GM04503 (cell line): ENCODE measurements around the gene OVOL1.

Experiments used
- DNase-seq: peaks from one replicate; pipeline ENCODE4 v3.0.0-alpha.2; 2012; ENCODE audit warnings: low read depth

OVOL1 gene

GRCh38 chr11:65791719-65792213 lies 4.9 kb downstream of the OVOL1 start:
- DNase-seq = no peak

DNA sequence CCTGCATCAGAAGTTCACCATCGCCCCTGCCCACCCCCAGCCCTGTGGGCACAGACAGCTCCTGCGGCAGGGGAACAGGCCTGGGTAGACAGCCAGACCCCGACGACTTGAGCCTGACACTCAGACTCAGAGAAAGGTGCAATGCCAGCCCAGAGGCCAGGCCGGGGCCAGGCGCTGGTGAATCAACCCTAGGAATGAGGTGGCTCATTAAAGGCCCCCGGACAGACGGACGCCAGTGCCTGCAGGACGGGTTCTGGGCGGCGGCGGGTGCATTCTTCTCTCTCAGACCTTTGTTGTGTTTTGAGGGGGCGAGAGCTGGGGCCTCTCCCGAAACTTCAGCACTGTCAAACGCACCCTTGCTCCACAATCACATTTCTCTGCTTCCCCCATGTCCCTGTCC lies 5.6 kb downstream of the OVOL1 start:
- DNase-seq = no peak

- DNase-seq = no peak
These were observed 6.3 kb downstream of the OVOL1 start for GRCh38 chr11:65793144-65793581.

GRCh38 chr11:65793625-65794400 lies 7.0 kb downstream of the OVOL1 start:
- no peak for DNase-seq

DNA sequence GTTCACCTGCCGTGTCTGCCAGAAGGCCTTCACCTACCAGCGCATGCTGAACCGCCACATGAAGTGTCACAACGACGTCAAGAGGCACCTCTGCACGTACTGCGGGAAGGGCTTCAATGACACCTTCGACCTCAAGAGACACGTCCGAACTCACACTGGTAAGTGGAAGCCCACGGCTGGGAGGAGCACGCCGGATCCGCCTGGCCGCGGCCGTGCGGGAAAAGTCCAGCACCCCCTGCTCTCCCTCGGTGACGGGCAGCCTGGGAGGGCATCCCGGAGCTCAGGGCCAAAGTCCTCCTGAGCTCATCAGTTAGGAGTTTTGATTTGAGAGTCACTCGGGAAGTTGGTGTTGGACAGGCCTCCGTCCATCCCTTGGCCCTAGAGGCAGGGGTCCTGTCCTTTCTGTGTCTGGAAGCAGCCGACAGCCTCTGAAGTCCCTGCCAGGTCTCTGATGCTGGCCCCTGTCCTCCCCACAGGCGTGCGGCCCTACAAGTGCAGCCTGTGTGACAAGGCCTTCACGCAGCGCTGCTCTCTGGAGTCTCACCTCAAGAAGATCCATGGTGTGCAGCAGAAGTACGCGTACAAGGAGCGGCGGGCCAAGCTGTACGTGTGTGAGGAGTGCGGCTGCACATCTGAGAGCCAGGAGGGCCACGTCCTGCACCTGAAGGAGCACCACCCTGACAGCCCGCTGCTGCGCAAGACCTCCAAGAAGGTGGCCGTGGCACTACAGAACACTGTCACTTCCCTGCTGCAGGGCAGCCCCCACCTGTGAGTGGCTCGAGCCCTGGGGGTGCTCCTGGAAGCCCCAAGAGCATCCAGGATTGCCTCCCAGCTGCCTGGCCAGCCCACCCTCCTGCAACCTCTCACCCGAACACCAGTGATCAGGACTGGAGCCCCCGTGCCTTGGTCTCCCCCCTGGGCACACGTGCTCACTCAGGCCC lies 8.0 kb downstream of the OVOL1 start:
- DNase-seq = no peak

- DNase-seq = no peak
These were observed 10.1 kb downstream of the OVOL1 start for GRCh38 chr11:65796726-65797601.

DNA sequence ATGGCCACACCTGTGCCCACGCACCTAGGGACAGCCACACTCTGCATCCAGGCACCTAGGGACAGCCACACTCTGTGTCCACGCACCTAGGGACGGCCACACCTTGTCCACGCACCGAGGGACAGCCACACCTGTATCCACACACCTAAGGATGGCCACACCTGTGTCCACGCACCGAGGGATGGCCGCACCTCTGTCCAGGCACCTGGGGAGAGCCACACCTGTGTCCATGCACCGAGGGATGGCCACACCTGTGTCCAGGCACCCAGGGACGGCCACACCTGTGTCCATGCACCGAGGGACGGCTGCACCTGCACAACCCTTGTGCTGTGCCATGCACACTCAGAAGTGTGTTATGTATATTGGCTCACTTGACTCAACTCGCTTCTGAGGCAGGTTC lies 10.8 kb downstream of the OVOL1 start:
- DNase-seq = no peak

- no peak for DNase-seq
These were observed 12.0 kb downstream of the OVOL1 start for GRCh38 chr11:65798882-65799281.

GRCh38 chr11:65801153-65801987 lies 14.5 kb downstream of the OVOL1 start:
- DNase-seq = no peak

DNA sequence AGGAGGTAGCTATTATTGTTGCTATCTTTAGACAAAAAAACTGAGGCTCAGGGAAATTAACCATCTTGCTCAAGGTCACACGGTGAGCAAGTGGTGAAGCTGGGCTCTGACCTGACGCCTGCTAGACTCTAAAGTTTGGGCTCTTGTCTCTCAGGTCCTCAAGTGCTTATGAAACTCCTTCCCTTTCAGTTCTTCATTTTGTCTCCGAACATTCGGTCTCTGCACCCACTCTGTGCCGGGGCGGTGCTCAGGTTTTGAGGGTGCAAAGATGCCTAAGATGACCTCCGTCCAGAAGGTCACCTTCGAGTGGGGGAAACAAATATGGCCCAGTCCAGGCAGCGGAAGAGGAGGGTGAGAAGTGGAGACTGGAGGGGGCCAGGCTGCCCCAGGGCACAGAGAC lies 16.0 kb downstream of the OVOL1 start:
- DNase-seq = no peak

DNA sequence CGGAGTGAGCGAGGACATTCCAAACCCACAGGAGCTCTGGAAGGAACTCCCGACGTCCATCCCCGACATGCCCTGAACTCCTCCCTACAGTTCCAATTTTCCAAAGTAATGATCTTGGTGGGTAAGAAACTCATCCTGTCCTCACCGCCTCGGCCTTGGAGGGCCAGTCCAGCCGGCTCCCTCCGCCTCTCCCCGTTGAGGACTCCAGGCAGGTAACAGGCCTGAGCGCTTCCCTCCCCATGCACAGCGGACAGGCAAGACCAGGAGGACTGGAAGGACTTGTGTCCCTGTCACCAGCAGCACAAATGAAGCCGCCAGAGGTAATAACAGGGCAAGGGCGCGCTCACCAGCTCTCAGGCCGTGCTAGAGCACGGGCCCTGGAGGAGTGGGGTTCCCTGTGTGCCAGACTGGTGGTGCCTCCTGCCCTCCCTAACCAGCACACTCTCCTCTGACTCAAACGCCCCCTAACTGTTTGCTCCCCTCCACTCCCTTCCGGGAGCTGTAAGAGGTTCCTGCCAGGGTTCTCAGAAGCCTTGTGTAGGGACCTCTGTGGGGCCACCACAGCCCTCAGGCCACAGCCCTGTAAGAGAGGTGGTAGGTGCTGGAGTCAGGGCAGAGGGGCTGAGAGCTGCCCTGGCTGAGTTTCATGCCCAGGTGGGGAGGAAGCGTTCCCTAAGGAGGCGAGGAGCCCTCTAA lies 17.1 kb downstream of the OVOL1 start:
- DNase-seq = no peak

GRCh38 chr11:65806979-65807378 lies 20.1 kb downstream of the OVOL1 start:
- DNase-seq = no peak

DNA sequence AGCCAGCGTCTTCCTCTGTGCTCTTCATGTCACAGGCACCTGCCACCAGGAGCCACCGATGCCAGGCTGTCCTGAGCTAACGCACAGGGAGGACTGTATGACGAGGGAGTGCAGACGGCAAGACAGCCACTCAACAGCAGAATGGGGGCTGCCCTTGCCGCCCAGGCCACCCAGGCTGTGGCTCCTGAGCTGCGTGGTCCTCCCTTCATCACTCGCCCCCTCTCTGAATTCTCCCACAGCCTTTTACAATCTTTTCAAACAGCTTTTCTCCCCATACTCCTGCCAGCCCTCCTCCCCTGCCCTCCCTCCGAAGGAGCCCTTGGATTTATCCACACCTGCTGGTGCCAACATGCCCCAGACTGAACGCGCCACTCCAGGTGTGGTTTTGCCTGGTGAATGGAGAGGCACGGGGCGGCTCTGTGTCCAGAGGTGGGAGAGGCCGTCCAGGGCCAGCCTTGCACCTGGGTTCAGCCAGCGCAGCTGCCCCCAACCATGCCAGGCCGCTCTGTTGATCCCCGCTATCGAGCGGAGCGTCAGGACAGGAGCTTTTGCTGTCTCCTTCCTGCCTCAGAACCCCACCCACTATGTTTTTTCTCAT lies 22.0 kb downstream of the OVOL1 start:
- DNase-seq = no peak

- no peak for DNase-seq
These were observed 22.6 kb downstream of the OVOL1 start for GRCh38 chr11:65809496-65809895.

DNA sequence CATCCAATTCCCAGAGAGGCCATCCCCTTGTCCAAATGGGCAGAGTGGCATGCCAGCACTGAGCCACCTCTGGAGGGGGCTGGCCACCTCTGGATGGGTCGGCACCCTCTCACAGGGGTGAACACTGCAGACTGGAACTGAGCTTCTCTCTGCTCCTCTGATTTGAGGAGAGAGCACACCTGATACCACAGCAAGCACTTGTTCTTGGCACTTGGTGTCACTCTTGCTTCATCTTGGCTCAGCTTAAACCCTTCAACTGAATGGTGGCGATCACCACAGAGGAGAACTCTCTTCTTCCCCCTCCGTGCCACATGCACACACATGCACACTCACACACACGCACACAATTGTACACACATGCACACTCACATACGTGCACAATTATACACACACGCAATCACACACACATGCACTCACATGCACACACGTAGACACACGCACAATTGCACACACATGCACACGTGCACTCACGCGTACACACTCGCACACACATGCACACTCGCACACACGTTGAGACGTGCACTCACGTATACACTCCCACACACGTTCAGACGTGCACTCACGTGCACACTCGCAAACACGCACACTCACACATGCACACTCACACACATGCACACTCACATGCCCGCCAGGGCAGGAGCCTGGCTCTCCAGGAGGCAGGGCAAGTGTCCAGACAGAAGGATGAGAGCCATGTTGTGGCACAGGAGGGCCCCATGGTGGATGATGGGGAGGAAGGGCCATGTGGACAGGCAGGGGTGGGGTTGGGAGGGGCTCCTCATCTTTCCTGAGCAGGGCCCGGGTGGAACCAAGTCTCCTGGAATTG lies 23.4 kb downstream of the OVOL1 start:
- DNase-seq = no peak

DNA sequence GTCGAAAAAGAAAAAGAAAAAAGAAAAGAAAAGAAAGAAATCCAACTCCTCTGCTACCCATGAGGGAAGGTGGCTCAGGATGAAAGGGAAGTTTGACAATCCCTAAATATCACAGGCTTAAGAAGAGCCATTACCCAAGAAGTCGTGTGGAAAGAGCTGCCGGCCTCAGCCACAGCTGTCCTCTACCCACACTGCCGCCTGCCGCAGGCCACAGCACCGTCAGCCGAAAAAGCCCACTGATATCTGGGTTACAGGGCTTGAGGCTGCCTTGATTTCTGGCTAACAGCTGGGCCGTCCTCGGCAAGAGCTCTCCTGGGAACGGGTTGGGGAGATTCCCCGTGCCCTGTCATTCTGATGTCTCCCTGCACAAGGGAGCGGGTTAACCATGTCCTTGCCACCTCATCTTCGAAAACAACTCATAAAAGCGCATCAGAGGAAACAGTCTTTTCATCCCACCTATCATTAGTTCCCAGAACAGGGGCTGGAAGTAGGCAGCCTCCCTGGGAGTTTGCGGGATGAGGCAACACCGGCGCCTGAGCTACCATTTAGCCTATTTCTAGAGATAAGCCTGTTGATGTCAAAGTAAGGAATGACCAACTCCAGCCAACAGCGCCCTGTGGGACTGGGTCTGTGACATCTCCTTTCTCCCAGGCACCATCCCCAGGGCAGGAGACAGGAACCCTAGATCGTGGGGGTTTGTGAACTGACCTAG lies 25.1 kb downstream of the OVOL1 start:
- no peak for DNase-seq

- DNase-seq = no peak
These were observed 27.5 kb downstream of the OVOL1 start for GRCh38 chr11:65814131-65814985.
